Stimulated activated naive CD4-positive, alpha-beta T cell (primary cell): ENCODE results near the gene GSTK1.
"Not testable (repeated sequence)": the region's sequence is repeated elsewhere in the genome, so short reads cannot be mapped to it uniquely, and the experiment has no call there.

Experiments
- DNase-seq, 6 experiments: peaks; one replicate each; lab custom pipeline; 2025; lab: John Stamatoyannopoulos, UW

The GSTK1 gene

DNA sequence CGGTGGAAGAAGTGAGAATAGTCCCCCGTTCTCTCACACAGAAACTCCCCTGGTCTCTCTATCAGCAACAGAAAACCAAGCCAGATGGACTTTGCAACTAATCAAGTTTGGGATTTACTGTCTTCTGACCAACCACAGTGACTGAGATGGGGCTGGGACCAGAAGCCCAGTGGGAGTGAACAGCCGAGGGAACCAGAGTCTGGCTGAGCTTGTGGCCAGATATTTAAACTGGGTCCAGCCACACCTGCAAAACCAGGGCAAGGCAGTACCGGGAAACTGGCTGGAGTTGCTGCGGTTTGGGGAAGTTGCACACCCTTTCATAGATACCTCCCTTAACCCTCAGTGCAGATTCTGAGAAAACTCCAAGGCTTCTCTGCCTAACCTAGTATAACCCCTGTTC is 6.0 kb downstream of the GSTK1 start:
- no peak for DNase-seq

- no peak for DNase-seq
Observed at GRCh38 chr7:143271240-143271639, 8.0 kb downstream of the GSTK1 start.

DNA sequence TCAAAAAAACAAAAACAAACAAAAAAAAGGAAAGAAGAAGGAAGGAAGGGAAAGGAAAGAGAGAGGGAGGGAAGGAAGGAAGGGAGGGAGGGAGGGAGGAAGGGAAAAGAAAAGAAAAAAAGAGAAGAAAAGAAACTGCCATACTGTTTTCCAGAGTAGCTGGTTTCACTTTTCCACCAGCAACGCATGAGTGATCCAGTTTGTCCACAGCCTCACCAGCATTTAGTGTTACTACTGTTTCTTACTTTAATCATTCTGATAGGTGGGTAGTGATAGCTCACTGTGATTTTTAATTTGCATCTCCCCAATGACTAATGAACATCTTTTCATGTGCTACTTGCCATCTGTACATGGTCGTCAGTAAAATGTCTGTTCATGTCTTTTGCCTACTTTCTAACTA is 9.6 kb downstream of the GSTK1 start:
- DNase-seq: no peak

- DNase-seq: peak in 3 of 6 experiments; percentile 11 to 39 (median 17)
Observed at GRCh38 chr7:143279186-143280098, 16.2 kb downstream of the GSTK1 start.

DNA sequence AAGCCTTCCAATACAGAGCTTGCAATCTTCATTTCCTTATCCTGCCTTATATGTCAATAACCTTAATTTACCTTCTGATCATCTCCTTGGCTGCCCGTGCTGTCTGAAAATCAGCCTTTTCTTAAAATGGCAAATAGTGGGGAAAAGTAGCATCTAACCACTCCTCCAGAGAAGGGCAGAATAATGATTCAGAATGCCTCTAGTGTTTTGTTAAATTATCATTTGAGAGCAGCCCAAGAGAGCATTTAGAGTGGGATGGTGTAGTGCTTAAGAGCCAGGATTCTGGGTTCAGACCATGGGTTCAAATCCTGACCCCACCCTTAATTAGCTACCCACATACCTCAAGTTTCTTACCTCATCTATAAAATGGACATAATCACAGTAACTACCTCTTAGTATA is 16.9 kb downstream of the GSTK1 start:
- DNase-seq: no peak

DNA sequence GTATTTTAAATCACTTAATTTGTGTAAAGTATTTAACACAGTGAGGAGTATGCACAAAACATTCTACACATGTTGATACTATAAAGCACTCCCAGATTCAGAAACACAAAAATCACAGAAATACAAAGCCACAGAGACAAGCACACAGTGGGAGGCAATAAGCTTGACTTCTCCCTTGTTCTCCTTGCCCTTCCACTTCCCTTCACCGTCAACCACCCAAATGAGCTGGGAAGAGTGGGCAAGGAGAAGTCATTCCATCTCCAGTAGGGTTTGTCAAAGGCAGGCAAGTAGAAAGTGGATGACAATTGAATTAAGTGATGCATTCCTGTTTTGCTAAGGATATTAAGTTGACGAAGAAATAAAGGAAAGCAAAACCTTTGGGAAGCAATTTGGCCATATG is 17.3 kb downstream of the GSTK1 start:
- no peak for DNase-seq

DNA sequence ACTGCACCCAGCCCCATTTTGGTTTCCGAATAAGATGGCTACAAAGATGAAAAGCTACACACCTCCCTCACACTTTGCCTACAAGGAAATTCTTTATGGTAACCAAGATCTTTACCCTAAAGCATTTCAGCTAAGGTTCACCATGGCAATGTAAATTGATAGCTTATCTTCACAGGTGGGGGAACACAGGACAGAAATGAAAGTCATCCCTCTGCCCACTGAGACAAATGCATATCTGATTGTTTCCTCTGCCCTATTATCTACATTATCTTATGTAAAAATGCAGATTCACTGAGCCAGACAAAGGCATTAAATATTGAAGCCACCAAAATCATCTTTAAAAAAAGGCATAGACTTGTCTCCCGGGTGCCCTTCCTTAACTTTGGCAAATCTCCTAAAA is 18.3 kb downstream of the GSTK1 start:
- no peak for DNase-seq

- DNase-seq: no peak
Observed at GRCh38 chr7:143282124-143282523, 18.9 kb downstream of the GSTK1 start.

DNA sequence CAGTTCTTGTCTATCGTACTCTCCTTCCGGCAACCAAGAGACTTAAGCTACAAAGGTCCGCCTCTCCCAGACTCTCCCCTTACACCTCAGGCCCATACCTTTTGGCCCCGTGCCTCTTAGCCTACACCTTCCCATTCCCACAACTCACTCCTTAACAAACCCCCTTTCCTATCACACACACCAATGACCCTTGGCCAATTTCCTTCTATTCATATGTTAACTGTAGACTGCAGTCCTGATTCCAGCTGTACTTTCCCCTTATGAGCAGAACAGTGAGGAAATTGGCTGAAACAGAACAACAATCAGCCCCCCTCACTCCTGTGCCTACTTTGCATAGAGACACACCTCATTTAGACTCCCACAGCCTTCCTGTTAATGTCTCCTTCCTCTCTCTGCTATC is 20.1 kb downstream of the GSTK1 start:
- DNase-seq: no peak

DNA sequence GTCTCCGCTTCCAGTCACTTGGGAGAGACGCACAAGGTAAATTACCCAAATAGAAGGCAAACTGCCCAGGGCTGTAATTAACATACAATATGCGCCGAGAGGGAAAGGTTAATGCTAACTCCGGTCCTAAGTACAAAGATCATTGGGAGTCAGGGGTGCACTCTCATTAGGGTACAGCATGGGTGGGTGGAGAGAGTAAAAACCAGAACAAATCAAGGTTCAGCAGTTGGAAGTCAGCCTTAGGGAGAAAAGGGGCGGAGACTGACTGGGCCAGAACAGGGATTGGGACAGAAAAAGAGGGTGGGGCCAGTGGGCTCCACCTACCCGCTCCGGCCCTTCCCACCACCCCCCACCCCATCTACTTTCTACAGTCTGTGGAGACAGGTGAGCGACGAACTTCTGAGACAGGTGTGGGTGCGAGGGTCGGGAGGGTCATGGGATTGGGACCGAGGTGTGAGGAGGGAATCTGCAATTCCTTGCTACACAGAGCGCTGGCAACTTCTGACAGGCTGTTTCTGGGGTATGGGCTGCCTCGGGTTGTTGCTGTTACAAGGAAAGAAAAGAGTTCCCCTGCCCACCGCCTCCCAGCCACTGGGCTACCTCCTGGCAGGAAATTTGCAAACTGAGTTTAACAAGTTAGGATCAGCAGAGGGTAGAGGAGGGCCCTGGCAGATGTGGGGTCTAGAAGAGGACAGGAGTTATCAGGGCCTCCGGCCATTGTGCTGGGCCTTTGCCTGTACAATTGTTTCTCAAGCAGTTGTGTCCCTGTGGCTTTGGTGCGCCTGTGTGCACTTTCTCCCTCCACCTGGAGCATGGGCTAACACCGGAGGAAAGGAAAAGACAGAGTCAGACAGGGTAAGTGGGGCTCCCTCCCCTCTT is 21.6 kb downstream of the GSTK1 start, which contains the start of gene TMEM139:
Gene TMEM139 (plus strand): TSS at position 368 of the 879 bp plus-strand sequence. CDS start 1,000 bp downstream, outside the sequence.
- no peak for DNase-seq

DNA sequence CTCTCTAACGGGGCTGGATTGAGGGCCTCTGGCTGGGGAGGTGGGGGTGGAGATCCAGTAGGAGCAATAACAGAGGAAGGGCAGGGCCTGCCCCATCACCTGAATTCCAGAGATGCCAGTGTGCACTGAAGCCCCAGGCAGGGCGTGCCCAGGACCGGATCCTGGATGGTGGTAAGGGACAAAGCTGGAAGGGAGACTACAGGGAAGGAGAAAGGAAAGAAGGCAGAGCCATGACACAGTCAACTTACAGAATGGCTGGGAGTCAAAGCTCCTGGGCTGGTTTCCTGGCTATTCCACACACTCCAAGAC is 22.2 kb downstream of the GSTK1 start:
- DNase-seq: no peak

GRCh38 chr7:143285806-143286521 is 22.7 kb downstream of the GSTK1 start:
- DNase-seq: no peak

GRCh38 chr7:143286522-143286890 is 23.3 kb downstream of the GSTK1 start:
- DNase-seq: no peak

DNA sequence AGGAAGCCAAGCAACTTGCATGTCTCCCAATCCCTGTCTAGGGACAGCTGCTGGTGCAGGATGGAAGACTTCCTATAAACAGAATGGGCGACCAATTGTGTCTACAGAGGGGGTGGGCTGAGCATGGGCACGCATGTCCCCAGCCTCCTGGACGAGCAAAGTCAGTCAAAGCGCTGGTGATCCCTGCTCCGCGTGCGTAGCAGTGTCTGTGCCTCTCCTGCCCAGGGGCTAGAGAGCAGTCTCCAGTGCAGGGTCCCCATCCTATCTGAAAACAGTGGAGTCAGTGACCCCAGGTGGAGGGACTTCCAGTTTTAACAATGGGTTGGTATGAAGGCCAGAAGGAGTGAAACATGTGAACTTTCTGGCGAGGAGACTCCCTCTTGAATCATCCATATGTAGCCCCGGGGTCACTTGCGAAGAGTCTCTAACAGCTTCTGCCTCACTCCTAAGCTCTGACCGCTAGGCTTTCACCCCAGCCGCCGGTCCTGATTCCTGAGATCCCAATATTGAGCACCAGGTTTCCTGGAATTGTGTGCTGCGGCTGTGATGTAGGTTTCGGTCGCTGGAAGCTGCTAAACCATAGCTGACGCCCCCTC is 24.2 kb downstream of the GSTK1 start:
- no peak for DNase-seq

GRCh38 chr7:143287935-143288826 is 24.9 kb downstream of the GSTK1 start, which contains the start of gene CASP2:
CASP2 (plus strand) TSS chr7:143288351; CDS start chr7:143288456, 105 bp downstream.
- DNase-seq: peak; percentile 96 to 99 (median 98)

- no peak for DNase-seq
Observed at GRCh38 chr7:143288836-143289235, 25.6 kb downstream of the GSTK1 start.

DNA sequence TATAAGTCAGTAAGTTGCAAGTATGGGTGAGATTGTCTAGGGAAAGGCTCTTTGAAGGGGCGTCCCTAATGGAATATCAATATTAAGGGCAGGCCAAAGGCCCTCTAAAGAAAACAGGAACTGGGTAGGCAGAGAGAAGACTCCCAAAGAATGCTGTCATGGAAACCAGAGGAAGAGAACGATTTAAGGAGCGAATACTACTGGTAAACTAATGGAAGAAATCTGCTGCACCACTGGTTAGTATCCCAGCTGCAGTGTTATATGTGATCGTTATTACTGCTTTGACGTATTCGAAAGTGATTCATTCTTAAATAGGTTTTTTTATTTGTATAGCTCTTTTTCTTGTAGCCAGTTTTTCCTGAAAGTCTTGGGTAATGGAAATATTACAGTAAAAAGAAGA is 26.2 kb downstream of the GSTK1 start:
- DNase-seq: no peak

DNA sequence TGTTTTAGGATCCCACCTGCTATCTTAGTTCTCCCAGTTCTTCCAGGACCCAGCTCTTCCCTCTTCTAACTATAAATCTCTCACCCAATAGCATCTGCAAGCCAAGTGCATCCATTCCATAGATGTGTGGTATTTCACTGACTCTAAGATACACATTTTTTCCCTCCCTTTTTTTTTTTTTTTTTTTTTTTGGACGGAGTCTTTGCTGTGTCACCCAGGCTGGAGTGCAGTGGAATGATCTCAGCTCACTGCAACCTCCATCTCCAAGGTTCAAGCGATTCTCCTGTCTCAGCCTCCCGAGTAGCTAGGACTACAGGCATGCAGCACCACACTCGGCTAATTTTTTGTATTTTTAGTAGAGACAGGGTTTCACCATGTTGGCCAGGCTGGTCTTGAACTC is 26.6 kb downstream of the GSTK1 start:
- not testable (repeated sequence) for DNase-seq

DNA sequence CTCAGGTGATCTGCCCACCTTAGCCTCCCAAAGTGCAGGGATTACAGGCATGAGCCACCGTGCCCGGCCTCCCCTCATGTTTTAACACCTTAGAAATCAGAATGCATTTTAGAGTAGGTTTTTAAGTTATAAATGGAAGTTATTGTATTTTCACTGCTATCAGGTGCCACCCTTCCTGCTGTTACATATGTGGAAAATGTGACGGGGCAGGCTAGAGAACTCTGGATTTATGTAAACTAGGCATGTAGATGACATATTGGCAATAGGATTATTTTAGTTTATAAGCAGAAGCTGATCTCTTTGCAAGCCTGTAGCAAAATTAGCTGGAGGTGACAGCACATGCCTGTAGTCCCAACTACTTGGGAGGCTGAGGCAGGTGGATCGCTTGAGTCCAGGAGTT is 27.1 kb downstream of the GSTK1 start:
- DNase-seq: no peak

DNA sequence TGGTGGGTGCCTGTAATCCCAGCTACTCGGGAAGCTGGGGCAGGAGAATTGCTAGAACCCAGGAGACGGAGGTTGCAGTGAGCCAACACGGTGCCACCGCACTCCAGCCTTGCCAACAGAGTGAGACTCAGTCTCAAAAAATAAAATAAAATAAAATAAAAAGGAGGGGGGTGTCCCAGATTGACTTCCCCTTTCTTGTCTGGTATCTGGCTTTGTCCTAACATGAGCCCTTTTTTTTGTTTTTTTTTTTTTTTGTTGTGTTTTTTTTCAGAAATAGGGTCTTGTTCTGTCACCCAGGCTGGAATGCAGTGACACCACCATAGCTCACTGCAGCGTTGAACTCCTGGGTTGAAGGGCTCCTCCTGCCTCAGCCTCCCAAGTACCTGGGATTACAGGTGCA is 29.6 kb downstream of the GSTK1 start:
- no peak for DNase-seq

GRCh38 chr7:143295870-143296269 is 32.6 kb downstream of the GSTK1 start:
- DNase-seq: no peak
